Measurements from ENCODE around the gene USP6.
"Not testable (repeated sequence)": the region's sequence is repeated elsewhere in the genome, so short reads cannot be mapped to it uniquely, and the experiment has no call there.

USP6 gene

DNA sequence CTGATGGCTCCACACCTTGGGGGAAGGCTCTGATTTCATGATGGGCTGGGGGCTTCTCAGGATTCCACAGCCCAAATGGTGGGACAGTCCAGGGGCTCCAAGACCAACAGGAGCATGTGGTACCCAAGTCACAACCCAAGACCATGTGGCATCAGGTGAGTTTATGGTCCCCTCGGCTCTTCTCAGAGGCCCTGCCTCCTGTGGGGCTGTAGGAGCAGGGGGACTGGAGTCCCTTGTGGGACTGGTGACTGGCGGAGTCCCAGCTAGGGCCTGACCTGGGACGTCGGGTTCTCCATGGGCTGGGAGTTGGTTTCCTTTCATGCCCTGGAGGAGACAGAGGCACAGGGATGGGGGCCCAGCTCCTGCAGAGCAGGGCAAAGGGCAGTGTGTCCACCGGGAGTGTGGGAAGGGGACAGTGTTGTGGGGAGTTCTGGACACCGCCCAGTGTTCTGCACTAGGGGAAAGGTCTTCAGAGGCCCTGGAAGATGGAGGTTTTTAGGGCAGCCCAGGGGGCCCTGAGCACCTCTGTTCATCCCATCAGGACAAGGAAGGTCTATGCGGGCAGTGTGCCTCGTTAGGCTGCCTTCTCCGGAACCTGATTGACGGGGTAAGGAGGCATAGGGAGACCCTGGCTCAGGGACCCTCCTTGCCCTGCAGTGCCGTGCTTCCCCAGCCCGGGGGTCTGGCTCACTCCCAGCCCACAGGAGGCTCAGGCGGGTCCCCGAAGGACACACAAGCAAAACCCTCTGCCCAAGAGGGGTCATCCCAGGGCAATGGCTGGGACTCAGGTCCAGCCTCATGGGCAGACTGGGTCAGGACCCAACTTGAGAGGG lies 21.0 kb downstream of the USP6 start:
- not testable (repeated sequence) for DNase-seq

DNA sequence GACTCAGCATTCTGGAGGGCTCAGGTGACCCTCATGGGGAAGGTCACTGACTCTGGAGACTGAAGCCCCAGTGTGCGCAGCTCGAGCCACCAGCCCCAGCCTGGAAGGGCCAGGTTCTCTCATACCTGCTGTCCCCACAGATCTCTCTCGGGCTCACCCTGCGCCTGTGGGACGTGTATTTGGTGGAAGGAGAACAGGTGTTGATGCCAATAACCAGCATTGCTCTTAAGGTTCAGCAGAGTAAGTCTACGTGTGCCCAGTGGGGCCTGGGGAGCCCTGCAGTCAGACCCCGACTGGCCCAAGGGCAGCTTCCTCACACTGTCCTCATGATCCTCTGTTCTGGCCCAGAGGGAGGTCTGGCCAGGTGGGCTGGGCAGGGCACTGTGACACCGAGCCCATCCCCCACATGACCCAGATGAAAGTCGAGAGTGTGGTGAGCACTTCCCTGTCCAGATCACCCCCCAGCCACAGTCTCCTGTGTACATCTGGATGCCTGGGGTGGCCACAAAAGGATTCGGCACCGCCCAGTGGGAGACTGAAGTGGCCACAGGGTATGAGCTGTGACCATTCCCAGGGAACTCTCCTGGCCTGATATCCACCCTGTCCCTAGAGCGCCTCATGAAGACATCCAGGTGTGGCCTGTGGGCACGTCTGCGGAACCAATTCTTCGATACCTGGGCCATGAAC lies 21.8 kb downstream of the USP6 start:
- not testable (repeated sequence) for DNase-seq

DNA sequence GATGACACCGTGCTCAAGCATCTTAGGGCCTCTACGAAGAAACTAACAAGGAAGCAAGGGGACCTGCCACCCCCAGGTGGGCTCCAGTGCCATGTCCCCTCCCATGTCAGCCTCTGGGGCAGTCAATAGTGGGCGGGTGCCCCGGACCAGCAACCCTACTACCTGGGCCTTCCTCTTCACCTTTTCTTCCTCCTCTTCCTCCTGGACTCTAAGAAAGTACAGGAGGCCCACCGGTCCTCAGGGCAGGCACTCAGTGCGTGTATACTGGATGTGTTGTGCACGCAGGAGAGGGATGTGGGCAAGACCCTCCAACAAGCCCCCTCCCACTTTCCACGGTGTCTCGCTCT lies 22.3 kb downstream of the USP6 start:
- not testable (repeated sequence) for DNase-seq

DNA sequence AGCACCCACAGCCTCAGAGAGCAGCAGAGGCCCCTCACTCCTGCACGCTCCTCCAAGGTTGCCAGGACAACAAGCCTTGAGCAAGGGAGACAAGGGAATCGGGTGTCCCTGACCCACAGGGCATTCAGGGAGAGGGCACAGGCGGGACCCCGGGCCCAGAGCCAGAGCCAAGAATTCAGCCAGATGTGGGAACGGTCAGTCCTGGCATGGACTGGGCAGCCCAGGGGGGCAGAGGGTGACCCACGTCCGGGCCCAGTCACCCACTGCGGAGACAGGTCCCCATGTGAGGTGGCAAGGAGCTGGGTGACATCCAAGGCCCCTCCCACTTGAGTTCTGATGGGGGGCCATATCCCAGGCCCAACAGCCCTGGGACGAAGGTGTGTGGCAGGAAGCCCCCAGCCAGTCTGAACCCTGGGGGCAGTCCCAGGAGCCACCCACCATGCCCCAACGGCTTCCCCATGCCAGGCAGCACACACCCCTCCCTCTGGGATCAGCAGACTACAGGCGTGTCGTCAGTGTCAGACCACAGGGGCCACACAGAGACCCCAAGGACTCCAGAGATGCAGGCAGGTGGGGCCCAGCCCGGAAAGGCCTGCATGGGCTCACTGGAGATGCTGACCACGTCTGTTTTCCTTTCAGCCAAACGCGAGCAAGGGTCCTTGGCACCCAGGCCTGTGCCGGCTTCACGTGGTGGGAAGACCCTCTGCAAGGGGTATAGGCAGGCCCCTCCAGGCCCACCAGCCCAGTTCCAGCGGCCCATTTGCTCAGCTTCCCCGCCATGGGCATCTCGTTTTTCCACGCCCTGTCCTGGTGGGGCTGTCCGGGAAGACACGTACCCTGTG lies 23.0 kb downstream of the USP6 start:
- DNase-seq: no peak

DNA sequence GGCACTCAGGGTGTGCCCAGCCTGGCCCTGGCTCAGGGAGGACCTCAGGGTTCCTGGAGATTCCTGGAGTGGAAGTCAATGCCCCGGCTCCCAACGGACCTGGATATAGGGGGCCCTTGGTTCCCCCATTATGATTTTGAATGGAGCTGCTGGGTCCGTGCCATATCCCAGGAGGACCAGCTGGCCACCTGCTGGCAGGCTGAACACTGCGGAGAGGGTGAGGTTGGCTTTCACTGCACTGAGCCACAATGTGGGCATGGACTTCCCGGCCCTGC lies 23.6 kb downstream of the USP6 start:
- no peak for DNase-seq

DNA sequence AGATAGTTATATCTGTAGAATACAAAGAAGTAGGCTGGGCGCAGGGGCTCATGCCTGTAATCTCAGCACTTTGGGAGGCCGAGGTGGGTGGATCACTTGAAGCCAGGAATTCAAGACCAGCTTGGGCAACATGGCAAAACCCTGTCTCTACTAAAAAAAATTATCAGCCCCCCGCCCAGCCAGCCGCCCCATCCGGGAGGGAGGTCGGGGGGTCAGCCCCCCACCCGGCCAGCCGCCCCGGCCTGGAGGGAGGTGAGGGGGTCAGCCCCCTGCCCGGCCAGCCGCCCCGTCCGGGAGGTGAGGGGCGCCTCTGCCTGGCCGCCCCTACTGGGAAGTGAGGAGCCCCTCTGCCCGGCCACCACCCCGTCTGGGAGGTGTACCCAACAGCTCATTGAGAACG lies 27.0 kb downstream of the USP6 start:
- not testable (repeated sequence) for DNase-seq

DNA sequence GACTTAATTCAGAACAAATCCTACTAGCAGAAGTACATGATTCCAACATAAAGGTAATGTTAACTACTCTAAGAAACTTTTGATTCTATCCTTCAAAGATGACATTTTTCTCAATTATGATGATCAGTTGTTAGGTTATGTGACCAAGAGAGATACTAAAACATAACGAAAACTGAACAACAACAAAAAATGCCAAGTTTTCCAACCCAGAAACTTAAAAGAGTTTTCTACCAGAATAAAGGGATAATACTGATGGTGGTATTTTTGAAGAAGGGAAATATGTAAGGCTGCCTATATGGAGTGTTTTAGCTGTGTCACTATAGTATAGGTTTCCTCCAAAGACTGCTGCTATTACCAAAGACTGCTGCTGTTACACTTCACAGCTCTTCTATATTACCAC lies 30.3 kb downstream of the USP6 start:
- DNase-seq: not testable (repeated sequence)

DNA sequence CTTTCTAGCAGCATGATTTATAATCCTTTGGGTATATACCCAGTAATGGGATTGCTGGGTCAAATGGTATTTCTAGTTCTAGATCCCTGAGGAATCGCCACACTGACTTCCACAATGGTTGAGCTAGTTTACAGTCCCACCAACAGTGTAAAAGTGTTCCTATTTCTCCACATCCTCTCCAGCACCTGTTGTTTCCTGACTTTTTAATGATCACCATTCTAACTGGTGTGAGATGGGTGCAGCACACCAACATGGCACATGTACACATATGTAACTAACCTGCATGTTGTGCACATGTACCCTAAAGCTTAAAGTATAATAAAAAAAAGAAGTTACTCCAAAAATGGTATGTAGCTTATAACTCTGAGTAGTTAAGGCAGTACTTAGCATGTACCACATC lies 44.9 kb downstream of the USP6 start:
- DNase-seq: not testable (repeated sequence)

DNA sequence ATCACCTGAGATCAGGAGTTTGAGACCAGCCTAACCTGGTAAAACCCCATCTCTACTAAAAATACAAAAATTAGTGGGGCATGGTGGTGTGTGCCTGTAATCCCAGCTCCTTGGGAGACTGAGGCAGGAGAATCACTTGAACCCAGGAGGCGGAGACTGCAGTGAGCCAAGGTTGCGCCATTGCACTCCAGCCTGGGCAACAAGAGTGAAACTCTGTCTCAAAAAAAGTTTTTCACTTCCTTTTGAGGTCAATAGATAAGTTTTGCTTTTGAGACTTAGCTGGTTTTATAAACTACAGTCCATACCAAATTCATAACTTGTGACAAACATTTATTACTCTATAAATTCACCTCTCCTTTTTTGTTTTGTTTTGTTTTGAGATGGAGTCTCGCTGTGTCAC lies 46.0 kb downstream of the USP6 start:
- DNase-seq: not testable (repeated sequence)

DNA sequence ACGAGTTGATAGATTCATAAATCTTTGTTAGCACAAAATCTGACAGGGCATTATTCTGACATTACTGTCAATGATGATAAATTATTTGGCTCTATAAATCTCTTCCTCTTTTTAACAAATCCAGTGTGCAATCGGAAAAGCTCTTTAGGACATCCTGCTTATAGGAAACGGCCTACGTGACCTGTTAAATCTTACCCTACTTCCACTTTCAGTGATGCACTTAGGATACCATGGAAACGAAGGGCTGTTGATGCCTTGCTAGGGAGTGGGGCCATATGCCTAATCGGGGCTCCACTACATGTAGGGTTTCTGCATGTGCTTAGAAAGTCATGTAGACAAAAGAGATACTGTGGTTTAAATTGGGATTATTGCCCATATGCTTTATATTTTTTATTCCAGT lies 48.6 kb downstream of the USP6 start:
- DNase-seq: no peak

DNA sequence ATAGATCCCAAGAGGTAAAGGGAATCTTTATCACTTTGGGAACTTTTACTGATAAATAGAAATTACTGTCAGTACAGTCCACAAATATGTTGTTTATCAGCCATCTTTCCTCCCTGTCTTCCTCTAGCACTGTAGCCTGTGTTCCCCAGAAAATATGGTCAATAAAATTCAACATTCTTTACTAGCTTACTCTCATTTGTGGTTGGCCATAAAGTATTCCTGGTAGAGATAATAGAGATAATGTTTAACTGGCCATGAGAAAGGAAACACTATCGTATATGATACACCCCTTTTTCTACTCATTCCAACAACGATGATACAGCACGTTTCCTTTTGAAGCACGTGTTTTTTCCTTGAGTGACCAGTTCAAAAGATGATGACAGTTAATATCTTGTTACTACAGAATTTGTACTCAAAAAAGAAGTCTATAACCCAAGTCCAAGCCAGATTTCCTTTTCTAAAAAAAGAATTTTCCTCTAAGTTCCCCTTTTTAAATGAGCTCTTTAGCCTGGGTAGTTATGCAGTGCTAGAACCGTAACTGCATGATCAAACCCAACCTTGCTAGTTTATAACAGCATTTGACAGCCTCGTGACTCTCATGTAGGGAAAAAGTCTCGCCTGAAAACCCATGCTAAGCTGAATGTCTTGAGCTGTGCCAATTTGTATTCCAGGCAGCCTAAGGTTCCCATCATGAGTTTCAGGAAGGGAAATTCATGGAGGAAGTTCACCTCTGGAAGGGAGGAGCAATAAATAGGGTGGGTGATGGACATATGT lies 50.1 kb downstream of the USP6 start:
- DNase-seq: not testable (repeated sequence)

DNA sequence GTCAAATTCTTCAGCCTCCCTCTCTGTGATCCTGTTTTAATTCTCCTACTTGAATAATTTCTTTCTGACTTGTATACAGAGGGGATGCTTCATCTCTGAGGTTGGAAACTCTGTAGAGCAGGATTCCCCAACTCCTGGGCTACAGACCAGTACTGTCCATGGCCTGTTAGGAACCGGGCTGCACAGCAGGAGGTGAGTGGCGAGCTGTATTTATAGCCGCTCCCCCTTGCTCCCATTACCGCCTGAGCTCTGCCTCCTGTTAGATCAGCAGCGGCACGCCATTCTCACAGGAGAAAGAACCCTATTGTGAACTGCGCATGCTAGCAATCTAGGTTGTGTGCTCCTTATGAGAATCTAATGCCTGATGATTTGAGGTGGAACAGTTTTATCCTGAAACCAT lies 59.2 kb downstream of the USP6 start:
- not testable (repeated sequence) for DNase-seq

DNA sequence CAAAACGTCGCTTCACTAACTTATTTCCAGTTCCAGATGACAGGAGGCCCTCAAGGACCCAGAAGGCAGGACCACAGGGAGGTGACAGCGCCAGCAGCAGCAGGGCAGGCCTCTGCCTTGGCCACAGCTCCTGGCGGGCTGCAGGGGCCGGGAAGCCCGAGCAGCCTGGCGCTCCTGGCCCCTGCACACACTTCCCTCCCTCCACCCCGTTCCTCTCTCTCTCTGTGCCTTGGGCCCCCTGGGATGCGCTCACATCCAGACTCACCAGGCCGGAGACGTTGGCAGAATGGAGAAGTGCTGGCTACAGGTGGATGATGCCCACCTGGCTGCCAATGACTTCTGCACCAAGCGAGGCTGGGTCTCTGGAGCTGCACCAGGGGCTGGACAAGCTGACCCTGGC lies 63.2 kb downstream of the USP6 start:
- no peak for DNase-seq

DNA sequence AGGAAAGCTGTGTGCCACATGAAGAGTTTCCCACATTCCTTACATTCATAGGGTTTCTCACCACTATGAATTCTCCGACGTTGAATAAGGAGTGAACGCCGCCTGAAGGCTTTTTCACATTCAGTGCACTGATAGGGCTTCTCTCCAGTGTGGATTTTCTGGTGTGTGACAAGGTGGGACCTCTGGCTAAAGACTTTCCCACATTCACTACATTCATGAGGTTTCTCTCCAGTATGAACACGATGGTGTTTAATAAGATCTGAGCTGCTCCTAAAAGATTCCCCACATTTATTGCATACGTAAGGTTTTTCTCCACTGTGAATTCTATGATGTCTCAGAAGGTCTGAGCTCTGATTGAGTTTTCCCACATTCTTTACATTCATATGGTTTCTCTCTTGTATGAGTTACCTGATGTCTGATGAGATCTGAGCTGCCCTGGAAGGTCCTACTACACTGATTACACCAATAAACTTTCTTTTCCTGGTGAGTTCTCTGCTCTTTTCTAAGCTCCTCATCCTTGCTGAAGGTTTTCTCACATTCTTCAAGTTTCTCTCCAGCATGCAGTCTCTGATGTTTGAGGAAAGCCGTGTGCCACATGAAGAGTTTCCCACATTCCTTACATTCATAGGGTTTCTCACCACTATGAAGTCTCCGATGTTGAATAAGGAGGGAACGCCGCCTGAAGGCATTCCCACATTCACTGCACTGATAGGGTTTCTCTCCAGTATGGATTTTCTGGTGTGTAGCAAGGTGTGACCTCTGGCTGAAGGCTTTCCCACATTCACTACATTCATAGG lies 65.9 kb downstream of the USP6 start:
- no peak for DNase-seq

DNA sequence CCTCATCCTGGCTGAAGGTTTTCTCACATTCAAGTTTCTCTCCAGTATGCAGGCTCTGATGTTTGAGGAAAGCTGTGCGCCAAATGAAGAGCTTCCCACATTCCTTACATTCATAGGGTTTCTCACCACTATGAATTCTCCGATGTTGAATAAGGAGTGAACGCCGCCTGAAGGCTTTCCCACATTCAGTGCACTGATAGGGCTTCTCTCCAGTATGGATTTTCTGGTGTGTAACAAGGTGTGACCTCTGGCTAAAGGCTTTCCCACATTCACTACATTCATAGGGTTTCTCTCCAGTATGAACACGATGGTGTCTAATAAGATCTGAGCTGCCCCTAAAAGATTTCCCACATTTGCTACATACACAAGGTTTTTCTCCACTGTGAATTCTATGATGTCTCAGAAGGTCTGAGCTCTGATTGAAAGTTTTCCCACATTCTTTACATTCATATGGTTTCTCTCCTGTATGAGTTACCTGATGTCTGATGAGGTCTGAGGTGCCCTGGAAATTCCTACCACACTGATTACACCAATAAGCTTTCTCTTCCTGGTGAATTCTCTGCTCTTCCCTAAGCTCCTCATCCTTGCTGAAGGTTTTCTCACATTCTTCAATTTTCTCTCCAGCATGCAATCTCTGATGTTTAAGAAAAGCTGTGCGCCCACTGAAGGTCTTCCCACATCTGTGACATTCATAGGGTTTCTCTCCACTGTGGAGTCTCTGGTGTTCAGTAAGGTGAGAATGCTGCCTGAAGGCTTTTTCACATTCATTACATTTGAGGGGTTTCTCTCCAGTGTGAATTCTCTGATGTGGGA lies 67.0 kb downstream of the USP6 start:
- no peak for DNase-seq

DNA sequence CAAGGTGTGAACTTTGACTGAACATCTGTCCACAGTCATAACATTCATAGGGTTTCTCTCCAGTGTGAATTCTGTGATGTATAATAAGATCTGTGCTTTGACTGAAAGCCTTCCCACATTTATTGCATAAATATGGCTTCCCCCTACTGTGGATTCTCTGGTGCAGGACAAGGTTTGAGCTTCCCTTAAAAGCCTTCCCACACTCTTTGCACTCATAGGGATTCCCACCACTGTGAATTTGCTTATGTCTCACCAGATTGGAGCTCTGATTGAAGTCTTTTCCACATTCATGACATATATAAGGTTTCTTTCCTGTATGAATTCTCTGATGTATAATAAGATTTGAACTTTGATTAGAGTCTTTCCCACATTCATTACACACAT lies 67.6 kb downstream of the USP6 start:
- no peak for DNase-seq

DNA sequence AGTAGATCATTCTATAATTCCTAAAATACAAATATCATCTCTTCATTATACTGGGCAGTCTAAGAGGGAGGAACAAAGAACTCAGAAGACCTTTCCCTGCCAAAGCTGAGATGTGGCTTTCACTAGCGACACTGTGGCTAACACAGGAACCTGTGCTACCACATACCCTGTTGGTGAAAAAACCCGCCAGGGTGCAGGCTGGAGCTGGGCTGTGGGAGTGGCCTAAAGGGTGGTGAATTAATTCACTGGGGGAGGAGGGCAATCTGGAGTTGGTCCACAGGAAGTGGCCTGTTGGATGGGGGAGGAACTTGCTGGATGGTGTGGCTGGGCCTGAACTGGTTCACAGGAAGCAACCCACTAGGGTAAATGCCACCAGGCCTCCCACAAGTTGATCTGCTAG lies 68.5 kb downstream of the USP6 start:
- no peak for DNase-seq

DNA sequence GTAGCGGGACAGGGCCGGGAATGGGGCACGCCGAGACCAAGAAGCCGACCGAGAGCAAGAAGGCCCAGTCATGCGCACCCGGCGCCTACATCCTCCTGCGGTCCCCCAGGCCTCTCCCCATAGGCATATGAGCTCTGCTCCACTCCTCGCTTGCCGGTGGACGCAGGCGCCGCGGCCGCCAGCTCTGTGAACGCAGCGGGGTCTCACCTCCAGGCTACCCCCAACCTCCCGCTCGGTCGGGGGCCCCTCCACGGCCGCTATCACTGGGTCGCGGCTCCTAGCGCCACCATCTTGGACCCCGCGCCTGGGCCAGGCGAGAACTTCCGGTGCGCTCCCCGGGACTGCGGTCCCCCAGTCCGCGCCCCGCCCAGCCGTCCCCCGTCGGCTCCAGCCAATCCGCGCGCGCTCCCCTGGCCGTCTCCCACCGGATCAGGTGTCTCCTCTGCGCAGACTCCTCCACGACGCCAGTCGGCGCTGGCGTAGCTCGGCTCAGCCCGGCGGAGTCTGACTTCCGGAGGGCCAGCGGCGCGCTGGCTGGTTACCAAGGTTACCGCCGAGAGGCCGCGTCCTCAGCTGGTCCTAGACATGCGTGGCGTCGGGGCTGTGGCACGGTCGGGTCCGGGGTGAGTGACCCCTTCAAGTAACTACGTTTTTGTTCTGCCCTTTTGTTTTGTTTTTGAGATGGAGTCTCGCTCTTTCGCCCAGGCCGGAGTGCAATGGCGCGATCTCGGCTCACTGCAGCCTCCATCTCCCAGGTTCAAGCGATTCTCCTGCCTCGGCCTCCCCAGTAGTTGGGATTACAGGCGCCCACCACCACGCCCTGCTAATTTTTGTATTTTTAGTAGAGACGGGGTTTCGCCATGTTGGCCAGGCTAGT lies 75.9 kb downstream of the USP6 start, which contains the start of gene ZNF594:
TSS of gene ZNF594 (minus strand) at position 328 of the 877 bp plus-strand sequence. CDS start 7,612 bp downstream, outside the sequence.
- peak; percentile 98 for DNase-seq

DNA sequence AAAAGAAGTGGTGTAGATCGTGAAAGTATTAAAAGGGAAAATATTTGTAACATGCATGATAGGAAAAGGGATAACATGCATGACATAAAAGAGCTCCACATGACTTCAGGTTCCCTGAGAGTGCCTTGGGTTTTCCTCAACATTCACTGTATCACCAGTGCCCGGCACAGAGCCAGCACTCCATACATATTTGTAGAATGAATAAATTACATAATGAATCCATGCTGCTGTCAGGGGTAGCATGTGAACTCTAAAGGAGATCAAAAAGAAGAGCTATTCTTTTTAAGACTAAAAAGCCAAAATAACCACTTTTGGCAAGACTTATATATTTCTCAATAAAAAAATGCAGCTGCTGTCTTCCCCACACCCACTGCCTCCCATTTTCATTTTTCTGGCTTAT lies 78.5 kb downstream of the USP6 start:
- no peak for DNase-seq

DNA sequence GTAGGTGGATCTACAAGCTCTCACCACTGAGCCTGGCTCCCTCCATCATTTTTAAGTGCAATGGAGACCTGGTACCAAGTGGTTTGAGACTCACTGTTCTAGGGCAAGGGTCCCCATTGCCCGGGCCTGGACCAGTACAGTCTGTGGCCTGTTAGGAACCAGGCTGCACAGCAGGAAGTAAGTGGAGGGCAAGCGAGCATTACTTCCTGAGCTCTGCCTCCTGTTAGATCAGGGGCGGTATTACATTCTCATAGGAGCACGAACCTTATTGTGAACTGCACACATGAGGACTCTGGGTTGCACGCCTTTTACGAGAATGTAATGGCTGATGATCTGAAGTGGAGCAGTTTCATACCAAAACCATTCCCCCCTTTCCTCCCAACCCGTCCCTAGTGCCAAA lies 82.6 kb downstream of the USP6 start:
- DNase-seq: no peak

Data from activated CD4-positive, alpha-beta T cell treated with anti-CD3 and anti-CD28 coated beads, Interleukin-2, Interleukin-6, amounts not matched to agents 100 ng/mL and 50 ng/mL, durations not matched to agents 16 hours and 8 hours (primary cell).